ENCODE results near the gene MICA. TPM values are rescaled to one million over a fixed set of nuclear protein-coding genes. Genes with fewer than 3 reads are reported as not detected.
"Not testable (repeated sequence)": the region's sequence is repeated elsewhere in the genome, so short reads cannot be mapped to it uniquely, and the experiment has no call there.

The MICA gene
- total and polyA plus RNA-seq, 4 donors, result 19.8 to 89.6 (median 27.3) TPM

DNA sequence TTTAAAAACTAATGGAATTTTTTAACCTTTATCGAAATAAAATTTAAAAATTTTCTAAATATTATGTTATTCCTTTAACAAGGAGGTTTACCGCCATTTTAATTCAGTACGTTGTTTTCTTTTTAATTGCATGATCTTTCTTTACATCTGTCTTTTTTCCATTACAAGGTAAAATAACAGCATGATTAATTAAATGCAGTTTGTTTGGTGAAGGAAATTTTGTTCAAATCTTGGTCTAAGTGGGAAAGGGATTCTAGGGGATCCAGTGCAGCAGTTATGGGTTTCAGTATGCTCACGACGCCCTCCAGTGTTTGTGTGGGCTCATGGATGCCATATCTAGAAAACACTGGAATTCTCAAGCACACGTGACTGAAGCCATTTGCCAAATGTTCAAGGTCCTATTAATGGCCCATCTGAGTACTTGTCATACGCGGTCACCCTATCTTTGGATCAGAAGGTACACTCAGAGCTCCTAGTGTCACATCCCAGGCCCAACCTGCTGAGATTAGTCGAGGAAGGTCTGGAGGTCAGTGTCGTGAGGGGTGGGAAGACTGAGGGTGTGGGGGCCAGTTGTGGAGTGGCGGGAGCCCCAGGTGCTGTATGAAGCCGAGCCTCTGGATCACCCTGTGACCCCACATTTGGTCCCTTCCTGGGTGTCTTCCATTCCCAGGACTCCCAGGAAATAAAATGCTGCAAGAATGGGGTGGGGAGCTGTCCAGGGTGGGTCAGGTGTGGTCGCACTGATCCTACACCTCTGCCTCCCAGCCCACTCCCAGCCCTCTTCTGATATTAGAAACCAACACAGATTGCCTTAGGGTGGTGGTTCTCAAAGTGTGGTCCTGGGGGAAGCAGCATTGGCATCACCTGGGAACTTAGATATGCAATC, 14.2 kb upstream of the MICA start:
- intact Hi-C loops (cut with DNase I); H3K27me3 ChIP-seq (ENCODE audit: control insufficient read depth in 1 of 2, insufficient read depth in 2 of 2, low read length in 1 of 2); ATAC-seq (ENCODE audit: low FRiP score); H3K9me3 ChIP-seq (ENCODE audit: control insufficient read depth, low read length); H3K4me1 ChIP-seq (ENCODE audit: control insufficient read depth in 1 of 2, insufficient read depth in 2 of 2, low read length in 2 of 2); DNase-seq; H3K27ac ChIP-seq (ENCODE audit: low read depth in 1 of 2, low read length in 2 of 2); H3K36me3 ChIP-seq (ENCODE audit: control insufficient read depth in 1 of 2, insufficient read depth in 2 of 2, low read length in 1 of 2); H3K4me3 ChIP-seq (ENCODE audit: low read length in 2 of 2): not testable (repeated sequence)
- 64 to 90% methylated on average over 3 to 4 of the region's 13 CpGs for WGBS, 2 donors

- H3K9me3 ChIP-seq (ENCODE audit: control insufficient read depth, low read length); ATAC-seq (ENCODE audit: low FRiP score); intact Hi-C loops (cut with DNase I): not testable (repeated sequence)
These were observed 13.6 kb upstream of the MICA start for GRCh38 chr6:31389802-31390132.

DNA sequence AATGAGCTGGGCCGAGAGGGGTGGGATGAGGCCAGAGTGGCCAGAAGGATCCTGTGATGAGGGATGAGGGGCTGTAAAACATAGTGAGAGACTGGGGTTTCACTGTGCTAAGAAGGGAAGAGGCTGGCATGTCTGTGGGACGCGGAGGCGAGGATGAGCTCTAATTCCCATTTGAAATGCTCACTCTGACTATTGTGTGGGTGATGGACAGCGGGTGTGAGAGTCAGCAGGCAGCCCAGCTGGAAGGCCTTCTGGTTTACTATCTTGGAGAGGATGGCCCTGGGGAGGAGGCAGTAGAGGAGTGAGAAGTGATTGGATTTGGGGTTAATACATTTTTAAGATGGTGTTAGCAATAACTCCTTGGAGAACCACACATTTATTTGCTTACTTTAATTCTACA, 9.5 kb upstream of the MICA start:
- intact Hi-C loops (cut with DNase I), result no loop called here
- ATAC-seq (ENCODE audit: low FRiP score) (no peak), DNase-seq (no peak)
- Histone ChIP-seq H3K36me3 (ENCODE audit: control insufficient read depth in 1 of 2, insufficient read depth in 2 of 2, low read length in 1 of 2) (peaks cover 0 to 5% of the 10 kb centered on the region in 2 donors), H3K27me3 (ENCODE audit: control insufficient read depth in 1 of 2, insufficient read depth in 2 of 2, low read length in 1 of 2) (no peaks in the 10 kb centered on the region), H3K4me1 (ENCODE audit: control insufficient read depth in 1 of 2, insufficient read depth in 2 of 2, low read length in 2 of 2) (no peaks in the 10 kb centered on the region), H3K9me3 (ENCODE audit: control insufficient read depth, low read length) (no peaks in the 10 kb centered on the region), H3K27ac (ENCODE audit: low read depth in 1 of 2, low read length in 2 of 2) (no peak overlapping the region), H3K4me3 (ENCODE audit: low read length in 2 of 2) (no peak overlapping the region)
- WGBS, 2 donors, result 78 to 80% methylated on average over 5 of the region's 5 CpGs

More at GRCh38 chr6:31389802-31390132, 13.6 kb upstream of the MICA start:
- not testable (repeated sequence) for H3K4me1 ChIP-seq (ENCODE audit: control insufficient read depth in 1 of 2, insufficient read depth in 2 of 2, low read length in 2 of 2); DNase-seq; H3K27ac ChIP-seq (ENCODE audit: low read depth in 1 of 2, low read length in 2 of 2); H3K4me3 ChIP-seq (ENCODE audit: low read length in 2 of 2); H3K27me3 ChIP-seq (ENCODE audit: control insufficient read depth in 1 of 2, insufficient read depth in 2 of 2, low read length in 1 of 2); H3K36me3 ChIP-seq (ENCODE audit: control insufficient read depth in 1 of 2, insufficient read depth in 2 of 2, low read length in 1 of 2)

- intact Hi-C loops (cut with DNase I), result no loop called here
- peaks cover 0 to 5% of the 10 kb centered on the region in 2 donors for H3K36me3 ChIP-seq (ENCODE audit: control insufficient read depth in 1 of 2, insufficient read depth in 2 of 2, low read length in 1 of 2)
These were observed 9.0 kb upstream of the MICA start for GRCh38 chr6:31394381-31394780.

GRCh38 chr6:31395832-31396231, 7.6 kb upstream of the MICA start:
- DNase-seq (no peak), ATAC-seq (ENCODE audit: low FRiP score) (no peak)
- no peaks in the 10 kb centered on the region for H3K27me3 ChIP-seq (ENCODE audit: control insufficient read depth in 1 of 2, insufficient read depth in 2 of 2, low read length in 1 of 2)
- H3K9me3 ChIP-seq (ENCODE audit: control insufficient read depth, low read length), result no peaks in the 10 kb centered on the region
- intact Hi-C loops (cut with DNase I), result loop anchor here in 1 of 2 donors (1.0 kb wide), 1 partner anchor 45 kb away; no protein-coding TSS in a partner anchor
- H3K27ac ChIP-seq (ENCODE audit: low read depth in 1 of 2, low read length in 2 of 2), result no peak overlapping the region
- WGBS, 2 donors, result 90 to 91% methylated on average over 6 to 7 of the region's 7 CpGs
- no peaks in the 10 kb centered on the region for H3K4me1 ChIP-seq (ENCODE audit: control insufficient read depth in 1 of 2, insufficient read depth in 2 of 2, low read length in 2 of 2)
- peaks cover 0 to 5% of the 10 kb centered on the region in 2 donors for H3K36me3 ChIP-seq (ENCODE audit: control insufficient read depth in 1 of 2, insufficient read depth in 2 of 2, low read length in 1 of 2)
- H3K4me3 ChIP-seq (ENCODE audit: low read length in 2 of 2), result no peak overlapping the region

More at GRCh38 chr6:31394381-31394780, 9.0 kb upstream of the MICA start:
- no peaks in the 10 kb centered on the region for H3K4me1 ChIP-seq (ENCODE audit: control insufficient read depth in 1 of 2, insufficient read depth in 2 of 2, low read length in 2 of 2)
- DNase-seq (no peak), ATAC-seq (ENCODE audit: low FRiP score) (no peak)
- no peaks in the 10 kb centered on the region for H3K27me3 ChIP-seq (ENCODE audit: control insufficient read depth in 1 of 2, insufficient read depth in 2 of 2, low read length in 1 of 2)
- no peak overlapping the region for H3K27ac ChIP-seq (ENCODE audit: low read depth in 1 of 2, low read length in 2 of 2)
- WGBS, 2 donors, result 64 to 74% methylated on average over 4 of the region's 4 CpGs
- H3K4me3 ChIP-seq (ENCODE audit: low read length in 2 of 2), result no peak overlapping the region
- no peaks in the 10 kb centered on the region for H3K9me3 ChIP-seq (ENCODE audit: control insufficient read depth, low read length)

GRCh38 chr6:31396422-31397152, 6.8 kb upstream of the MICA start:
- H3K4me1 ChIP-seq (ENCODE audit: control insufficient read depth in 1 of 2, insufficient read depth in 2 of 2, low read length in 2 of 2), result no peaks in the 10 kb centered on the region
- intact Hi-C loops (cut with DNase I), result loop anchor here (1.0 kb wide), 2 partner anchors 45 to 47 kb away; no protein-coding TSS in a partner anchor
- H3K27me3 ChIP-seq (ENCODE audit: control insufficient read depth in 1 of 2, insufficient read depth in 2 of 2, low read length in 1 of 2), result no peaks in the 10 kb centered on the region
- H3K36me3 ChIP-seq (ENCODE audit: control insufficient read depth in 1 of 2, insufficient read depth in 2 of 2, low read length in 1 of 2), result peaks cover 0 to 5% of the 10 kb centered on the region in 2 donors
- H3K27ac ChIP-seq (ENCODE audit: low read depth in 1 of 2, low read length in 2 of 2), result no peak overlapping the region
- H3K9me3 ChIP-seq (ENCODE audit: control insufficient read depth, low read length), result no peaks in the 10 kb centered on the region
- peak; percentile 81 for ATAC-seq (ENCODE audit: low FRiP score)
- peak; percentile 89 to 91 for DNase-seq
- WGBS, 2 donors, result 32 to 36% methylated on average over 11 of the region's 11 CpGs
- H3K4me3 ChIP-seq (ENCODE audit: low read length in 2 of 2), result no peak overlapping the region

DNA sequence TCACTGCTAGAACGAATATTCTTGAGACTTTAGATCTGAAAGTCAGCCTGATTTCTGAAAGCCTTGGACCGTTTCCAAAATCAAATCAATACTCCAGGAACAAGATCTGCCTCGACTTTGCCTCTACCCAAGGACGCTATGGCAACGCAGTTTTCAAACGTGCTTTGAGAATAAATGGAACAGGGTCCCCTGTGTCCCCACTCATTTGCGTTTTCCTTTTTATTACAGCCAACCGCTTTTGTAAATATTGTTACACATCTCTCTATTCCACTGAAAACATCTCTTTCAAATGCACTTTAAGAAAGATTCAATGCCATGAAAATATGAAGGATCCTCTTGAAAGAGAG, 6.3 kb upstream of the MICA start:
- ATAC-seq (ENCODE audit: low FRiP score); H3K36me3 ChIP-seq (ENCODE audit: control insufficient read depth in 1 of 2, insufficient read depth in 2 of 2, low read length in 1 of 2); H3K27me3 ChIP-seq (ENCODE audit: control insufficient read depth in 1 of 2, insufficient read depth in 2 of 2, low read length in 1 of 2); H3K27ac ChIP-seq (ENCODE audit: low read depth in 1 of 2, low read length in 2 of 2); H3K9me3 ChIP-seq (ENCODE audit: control insufficient read depth, low read length); H3K4me3 ChIP-seq (ENCODE audit: low read length in 2 of 2); DNase-seq; H3K4me1 ChIP-seq (ENCODE audit: control insufficient read depth in 1 of 2, insufficient read depth in 2 of 2, low read length in 2 of 2): not testable (repeated sequence)
- 16 to 17% methylated on average over 8 of the region's 8 CpGs for WGBS, 2 donors
- intact Hi-C loops (cut with DNase I), result loop anchor here in 1 of 2 donors (1.0 kb wide), 1 partner anchor 46 kb away; no protein-coding TSS in a partner anchor

GRCh38 chr6:31397901-31398525, 5.4 kb upstream of the MICA start:
- H3K4me1 ChIP-seq (ENCODE audit: control insufficient read depth in 1 of 2, insufficient read depth in 2 of 2, low read length in 2 of 2), result no peaks in the 10 kb centered on the region
- H3K27me3 ChIP-seq (ENCODE audit: control insufficient read depth in 1 of 2, insufficient read depth in 2 of 2, low read length in 1 of 2), result no peaks in the 10 kb centered on the region
- DNase-seq (no peak), ATAC-seq (ENCODE audit: low FRiP score) (no peak)
- intact Hi-C loops (cut with DNase I), result loop anchor here in 1 of 2 donors (1.0 kb wide), 1 partner anchor 45 kb away; no protein-coding TSS in a partner anchor
- WGBS, 2 donors, result 80 to 81% methylated on average over 10 of the region's 10 CpGs
- peaks cover 0 to 5% of the 10 kb centered on the region in 2 donors for H3K36me3 ChIP-seq (ENCODE audit: control insufficient read depth in 1 of 2, insufficient read depth in 2 of 2, low read length in 1 of 2)
- no peaks in the 10 kb centered on the region for H3K9me3 ChIP-seq (ENCODE audit: control insufficient read depth, low read length)
- H3K4me3 ChIP-seq (ENCODE audit: low read length in 2 of 2), result no peak overlapping the region
- no peak overlapping the region for H3K27ac ChIP-seq (ENCODE audit: low read depth in 1 of 2, low read length in 2 of 2)

Measured in aorta (tissue), 5 donors.